ENCODE data around the gene PTPN1. TPM values are rescaled to one million over a fixed set of nuclear protein-coding genes. Genes with fewer than 3 reads are reported as not detected.

PTPN1 gene
- total and polyA plus RNA-seq, 2 of the 13 experiments (the other 11 are each of a cell fraction or from before 2014, with no cell fraction given): 17.7 to 37.2 TPM

GRCh38 chr20:50563133-50563944 lies 53.2 kb downstream of the PTPN1 start (continued):
- TF ChIP-seq ZSCAN5A (CRISPR knock-in tag; IDR thresholded peaks at IDR 0.05; ENCODE audit: borderline replicate concordance) (no peak; the same call in 1 of the 2 replicates), ZZZ3 (CRISPR knock-in tag; IDR thresholded peaks at IDR 0.05; ENCODE audit: borderline replicate concordance) (no peak), GATAD2A (CRISPR knock-in tag; IDR thresholded peaks at IDR 0.05) (peak; percentile 43), SP5 (CRISPR knock-in tag; IDR thresholded peaks at IDR 0.05; ENCODE audit: borderline replicate concordance, low read depth) (no peak), FOXC1 (CRISPR knock-in tag; IDR thresholded peaks at IDR 0.05; ENCODE audit: borderline replicate concordance) (no peak), ZNF510 (CRISPR knock-in tag; IDR thresholded peaks at IDR 0.05; ENCODE audit: low read depth) (no peak), ZNF605 (CRISPR knock-in tag; IDR thresholded peaks at IDR 0.05) (no peak), ZMAT5 (CRISPR knock-in tag; IDR thresholded peaks at IDR 0.05; ENCODE audit: borderline replicate concordance, low read depth) (no peak), ZNF142 (CRISPR knock-in tag; IDR thresholded peaks at IDR 0.05) (no peak), ZNF891 (CRISPR knock-in tag; IDR thresholded peaks at IDR 0.05) (no peak), RBM22 (optimal IDR thresholded peaks at IDR 0.05; ENCODE audit: low read length) (no peak), ZFX (CRISPR knock-in tag; IDR thresholded peaks at IDR 0.05; ENCODE audit: low read depth) (no peak), XRCC5 (optimal IDR thresholded peaks at IDR 0.05; ENCODE audit: low read length) (peak; percentile 73), GLI4 (CRISPR knock-in tag; IDR thresholded peaks at IDR 0.05; ENCODE audit: borderline replicate concordance) (no peak), KLF11 (CRISPR knock-in tag; IDR thresholded peaks at IDR 0.05) (no peak), ZNF256 (CRISPR knock-in tag; conservative IDR thresholded peaks at IDR 0.05) (no peak), CEBPG (CRISPR knock-in tag; IDR thresholded peaks at IDR 0.05) (peak; percentile 68)
